ENCODE measurements around the gene MRPL28. TPM values are rescaled to one million over a fixed set of nuclear protein-coding genes. Genes with fewer than 3 reads are reported as not detected.

MRPL28 gene
- polyA plus RNA-seq, 1 of the 3 experiments (the other 2 are of a cell fraction), result 320 TPM

GRCh38 chr16:356741-357140, 13.6 kb downstream of the MRPL28 start:
- WGBS (ENCODE audit: low lambda C conversion rate), result 62% methylated on average over 8 of the region's 12 CpGs
- H3K9me2 ChIP-seq, result no peaks in the 10 kb centered on the region
- DNase-seq, result no peak
- TF ChIP-seq PBX3 (IDR thresholded peaks at IDR 0.05), result no peak
- TF ChIP-seq JUND (IDR thresholded peaks at IDR 0.05), result no peak
- no peak for TF ChIP-seq FOSL2 (IDR thresholded peaks at IDR 0.05; ENCODE audit: borderline replicate concordance, low read depth)
- no peak for TF ChIP-seq EZH2phosphoT487 (IDR thresholded peaks at IDR 0.05; ENCODE audit: borderline replicate concordance, low read depth)
- TF ChIP-seq USF1 (IDR thresholded peaks at IDR 0.05; ENCODE audit: borderline replicate concordance, low read depth), result no peak
- TF ChIP-seq MEF2A (IDR thresholded peaks at IDR 0.05; ENCODE audit: borderline replicate concordance, low read depth), result no peak
- no peak for TF ChIP-seq FOXM1 (IDR thresholded peaks at IDR 0.05; ENCODE audit: low read depth)
- no peak for TF ChIP-seq NRF1 (IDR thresholded peaks at IDR 0.05; ENCODE audit: low read depth, low read length)
- TF ChIP-seq GABPA (IDR thresholded peaks at IDR 0.05; ENCODE audit: low read depth), result no peak
- no peak for TF ChIP-seq USF2 (IDR thresholded peaks at IDR 0.05; ENCODE audit: borderline replicate concordance, low read depth, low read length)
- TF ChIP-seq RXRA (IDR thresholded peaks at IDR 0.05; ENCODE audit: borderline replicate concordance, low read depth), result no peak
- TF ChIP-seq TCF12 (IDR thresholded peaks at IDR 0.05), result no peak
- no peak for TF ChIP-seq RAD21 (IDR thresholded peaks at IDR 0.05; ENCODE audit: low read length)
- TF ChIP-seq SIN3A (IDR thresholded peaks at IDR 0.05; ENCODE audit: borderline replicate concordance, low read depth, low read length), result no peak
- no peak for TF ChIP-seq EP300 (IDR thresholded peaks at IDR 0.05; ENCODE audit: borderline replicate concordance in 1 of 2, low read depth in 1 of 2, low read length in 1 of 2)
- no peak for TF ChIP-seq CTCF (IDR thresholded peaks at IDR 0.05)
- TF ChIP-seq POLR2AphosphoS5 (IDR thresholded peaks at IDR 0.05; ENCODE audit: low read depth, low read length), result no peak
- H3K79me2 ChIP-seq (ENCODE audit: insufficient read depth), result peaks cover 2% of the 10 kb centered on the region; the same call in 1 of the 2 replicates
- no peaks in the 10 kb centered on the region for H4K20me1 ChIP-seq (ENCODE audit: insufficient read depth)
- no peaks in the 10 kb centered on the region for H3K9me3 ChIP-seq
- no peak overlapping the region for H3K4me2 ChIP-seq
- H3K4me1 ChIP-seq (ENCODE audit: control insufficient read depth in 1 of 2, insufficient read depth in 2 of 2, low read depth in 1 of 2, low read length in 1 of 2), result peaks cover 0 to 4% of the 10 kb centered on the region in 2 experiments; a peak in 1 of 4 replicates
- ChIA-PET POLR2A (interaction anchor here (0.6 kb wide), 1 partner anchor 9 kb away, joined by 3 read pairs; no protein-coding TSS in a partner anchor), CTCF (interaction anchor here (1.2 kb wide), 3 partner anchors 111 to 291 kb away, joined by 3 read pairs; partner anchors contain the start of gene HBQ1)
- no peaks in the 10 kb centered on the region for H3F3A ChIP-seq (replicated peaks; ENCODE audit: insufficient read depth)
- no peak overlapping the region for H3K9ac ChIP-seq
- H2AFZ ChIP-seq (ENCODE audit: low read depth), result no peak overlapping the region
- no peak overlapping the region for H3K27ac ChIP-seq (ENCODE audit: low read depth in 2 of 2, low read length in 1 of 2)
- H3K4me3 ChIP-seq (ENCODE audit: low read depth in 2 of 2, low read length in 1 of 2), result no peak overlapping the region
- no peaks in the 10 kb centered on the region for H3K27me3 ChIP-seq (ENCODE audit: insufficient read depth)
- H3K36me3 ChIP-seq (replicated peaks in 1 of 2; ENCODE audit: control insufficient read depth in 1 of 2, insufficient read depth in 2 of 2, low read length in 1 of 2), result no peaks in the 10 kb centered on the region

Data from SK-N-SH (cell line).